ENCODE data around the gene IFITM2.

- TF ChIP-seq CTCF (IDR thresholded peaks at IDR 0.05) (no peak), EZH2 (IDR thresholded peaks at IDR 0.05; ENCODE audit: borderline replicate concordance, insufficient read depth, low read depth, low read length, poor library complexity, severe bottlenecking) (no peak)
Observed at GRCh38 chr11:336659-337198, 29.1 kb downstream of the IFITM2 start.

Measured in B cell (primary cell).